WERI-Rb-1 (cell line): ENCODE results near the gene VN1R5.

Experiments used
- DNase-seq: peaks from one replicate; pipeline ENCODE4 v3.0.0-alpha.2; 2020
- H3K27ac ChIP-seq: fragments of 250-450 bp; sonication (Bioruptor Pico); 2 replicates; pipeline ENCODE4 v1.5.1; 2020; ENCODE audit warnings: mild to moderate bottlenecking, moderate library complexity
- H3K27me3 ChIP-seq: fragments of 250-450 bp; sonication (Bioruptor Pico); 2 replicates; pipeline ENCODE4 v1.5.1; 2021; ENCODE audit warnings: mild to moderate bottlenecking, low read depth, moderate library complexity; ENCODE audit not compliant: insufficient read depth, severe bottlenecking
- H3K36me3 ChIP-seq: fragments of 250-450 bp; sonication (Bioruptor Pico); 2 replicates; pipeline ENCODE4 v1.5.1; 2020; ENCODE audit warnings: mild to moderate bottlenecking, moderate library complexity
- H3K4me3 ChIP-seq: 2 replicates; pipeline ENCODE4 v1.5.1; 2011; ENCODE audit warnings: low read depth, mild to moderate bottlenecking, control low read depth, low read length
- H3K9me3 ChIP-seq: fragments of 250-450 bp; sonication (Bioruptor Pico); 2 replicates; pipeline ENCODE4 v1.5.1; 2021; ENCODE audit warnings: mild to moderate bottlenecking, moderate library complexity; ENCODE audit not compliant: severe bottlenecking
- CTCF ChIP-seq: IDR thresholded peaks from 2 replicates; pipeline ENCODE4 v1.5.1; 2011; ENCODE audit warnings: low read depth, mild to moderate bottlenecking, control low read depth, inconsistent platforms, low read length

VN1R5 gene

GRCh38 chr1:247300491-247301175 lies 44.8 kb downstream of the VN1R5 start:
- H3K27ac ChIP-seq, result no peak overlapping the region
- DNase-seq, result no peak
- H3K9me3 ChIP-seq, result no peaks in the 10 kb centered on the region
- no peak overlapping the region for H3K4me3 ChIP-seq
- TF ChIP-seq CTCF, result no peak
- no peaks in the 10 kb centered on the region for H3K27me3 ChIP-seq
- peaks cover 76% of the 10 kb centered on the region for H3K36me3 ChIP-seq

DNA sequence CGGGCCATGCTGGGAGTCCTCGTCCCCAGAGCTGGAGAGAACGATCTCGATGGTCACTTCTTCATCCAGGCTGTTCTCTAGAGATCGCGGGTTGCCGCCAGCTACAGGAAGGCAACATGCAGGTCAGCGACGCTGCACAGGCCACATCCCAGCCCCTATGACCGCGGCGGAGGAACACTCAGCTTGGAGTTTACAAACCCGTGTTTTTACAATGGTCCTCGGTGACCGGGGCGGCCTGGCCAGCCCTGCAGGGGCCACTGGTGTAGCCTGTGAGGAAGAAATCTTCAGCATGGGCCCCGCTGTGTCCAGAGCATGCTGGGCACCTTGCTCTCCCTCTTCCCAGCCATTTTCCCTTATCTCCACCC lies 45.3 kb downstream of the VN1R5 start:
- DNase-seq, result no peak
- Histone ChIP-seq H3K27ac (no peak overlapping the region), H3K36me3 (peaks cover 82% of the 10 kb centered on the region)

DNA sequence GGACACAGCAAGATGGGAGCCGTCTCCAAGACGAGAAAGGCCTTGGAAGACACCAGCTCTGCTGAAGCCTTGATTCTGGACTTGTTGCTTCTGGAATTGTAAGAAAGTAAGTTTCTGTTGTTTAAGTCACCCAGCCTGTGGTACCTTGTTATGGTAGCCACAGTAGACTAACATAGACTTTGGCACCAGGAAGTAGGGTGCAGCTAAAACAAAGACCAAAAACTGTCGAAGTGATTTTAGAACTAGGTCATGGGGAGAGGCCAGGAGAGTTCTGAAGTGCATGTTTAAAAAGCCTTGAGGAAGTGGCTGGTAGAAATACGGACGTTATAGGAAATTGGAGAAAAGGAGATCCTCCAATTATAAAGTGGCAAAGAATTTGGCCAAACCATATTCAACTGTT lies 47.3 kb downstream of the VN1R5 start:
- no peak overlapping the region for H3K27ac ChIP-seq
- no peak for DNase-seq
- H3K4me3 ChIP-seq, result no peak overlapping the region
- H3K27me3 ChIP-seq, result no peaks in the 10 kb centered on the region
- no peaks in the 10 kb centered on the region for H3K9me3 ChIP-seq
- H3K36me3 ChIP-seq, result peaks cover 94% of the 10 kb centered on the region
- TF ChIP-seq CTCF, result no peak

More for the DNA sequence above, 45.3 kb downstream of the VN1R5 start:
- Histone ChIP-seq H3K9me3 (no peaks in the 10 kb centered on the region), H3K4me3 (no peak overlapping the region), H3K27me3 (no peaks in the 10 kb centered on the region)
- TF ChIP-seq CTCF, result no peak

- Histone ChIP-seq H3K9me3 (no peaks in the 10 kb centered on the region), H3K4me3 (no peak overlapping the region), H3K27ac (no peak overlapping the region), H3K36me3 (peaks cover 94% of the 10 kb centered on the region), H3K27me3 (no peaks in the 10 kb centered on the region)
- DNase-seq, result no peak
- TF ChIP-seq CTCF, result no peak
Observed at GRCh38 chr1:247304031-247304430, 48.2 kb downstream of the VN1R5 start.
